BLaER1 (cell line): ENCODE results near the gene ATP23.

Experiments used
- H3K27ac ChIP-seq: shearing (Covaris generic); formaldehyde crosslinking; 2 replicates; pipeline ENCODE4 v1.8.1; 2022
- H3K27me3 ChIP-seq: shearing (Covaris generic); formaldehyde crosslinking; 2 replicates; pipeline ENCODE4 v1.8.1; 2022
- H3K36me3 ChIP-seq: shearing (Covaris generic); formaldehyde crosslinking; 2 replicates; pipeline ENCODE4 v1.8.1; 2022
- H3K4me1 ChIP-seq: shearing (Covaris generic); formaldehyde crosslinking; 2 replicates; pipeline ENCODE4 v1.8.1; 2022
- H3K4me2 ChIP-seq: shearing (Covaris generic); formaldehyde crosslinking; 2 replicates; pipeline ENCODE4 v1.8.1; 2022
- H3K4me3 ChIP-seq: shearing (Covaris generic); formaldehyde crosslinking; 2 replicates; pipeline ENCODE4 v1.8.1; 2022
- H3K9ac ChIP-seq: shearing (Covaris generic); formaldehyde crosslinking; 2 replicates; pipeline ENCODE4 v1.8.1; 2022
- H3K9me3 ChIP-seq: shearing (Covaris generic); formaldehyde crosslinking; 2 replicates; pipeline ENCODE4 v1.8.1; 2022
- H4K20me1 ChIP-seq: shearing (Covaris generic); formaldehyde crosslinking; 2 replicates; pipeline ENCODE4 v1.8.1; 2022
- Cebpa-rat ChIP-seq: shearing (Covaris generic); IDR thresholded peaks from 2 replicates; pipeline ENCODE4 v1.8.1; 2022

Gene ATP23

GRCh38 chr12:57936513-57936883 lies 4.9 kb upstream of the ATP23 start:
- Histone ChIP-seq H3K4me1 (peaks cover 32% of the 10 kb centered on the region), H3K9ac (peak overlapping the region; percentile 78; the same call in 1 of the 2 replicates), H3K4me3 (peak overlapping the region; percentile 68), H3K4me2 (peak overlapping the region; percentile 80), H4K20me1 (no peaks in the 10 kb centered on the region), H3K27ac (peak overlapping the region; percentile 89), H3K27me3 (no peaks in the 10 kb centered on the region), H3K9me3 (no peaks in the 10 kb centered on the region), H3K36me3 (peaks cover 7% of the 10 kb centered on the region)
- no peak for TF ChIP-seq Cebpa-rat

- Histone ChIP-seq H3K4me1 (peaks cover 44% of the 10 kb centered on the region), H3K36me3 (no peaks in the 10 kb centered on the region), H3K4me2 (no peak overlapping the region), H3K27me3 (no peaks in the 10 kb centered on the region), H3K9me3 (no peaks in the 10 kb centered on the region), H3K4me3 (no peak overlapping the region), H3K27ac (no peak overlapping the region), H3K9ac (no peak overlapping the region), H4K20me1 (no peaks in the 10 kb centered on the region)
- TF ChIP-seq Cebpa-rat, result no peak
Measured at GRCh38 chr12:57939291-57939690, 2.1 kb upstream of the ATP23 start.

GRCh38 chr12:57940052-57940914 lies 1.1 kb upstream of the ATP23 start:
- H3K36me3 ChIP-seq, result peaks cover 2% of the 10 kb centered on the region; the same call in 1 of the 2 replicates
- TF ChIP-seq Cebpa-rat, result no peak
- no peaks in the 10 kb centered on the region for H3K9me3 ChIP-seq
- H4K20me1 ChIP-seq, result no peaks in the 10 kb centered on the region
- peak overlapping the region; percentile 75 for H3K4me3 ChIP-seq
- H3K4me2 ChIP-seq, result peak overlapping the region; percentile 79
- peak overlapping the region; percentile 76 for H3K27ac ChIP-seq
- peaks cover 40% of the 10 kb centered on the region for H3K4me1 ChIP-seq
- peak overlapping the region; percentile 72 for H3K9ac ChIP-seq
- H3K27me3 ChIP-seq, result no peaks in the 10 kb centered on the region

- H3K9ac ChIP-seq, result peak overlapping the region; percentile 72
- H3K36me3 ChIP-seq, result peaks cover 4% of the 10 kb centered on the region; the same call in 1 of the 2 replicates
- H3K27me3 ChIP-seq, result no peaks in the 10 kb centered on the region
- H3K4me1 ChIP-seq, result peaks cover 40% of the 10 kb centered on the region
- H4K20me1 ChIP-seq, result no peaks in the 10 kb centered on the region
- no peak for TF ChIP-seq Cebpa-rat
- no peaks in the 10 kb centered on the region for H3K9me3 ChIP-seq
- H3K4me3 ChIP-seq, result peak overlapping the region; percentile 75
- peak overlapping the region; percentile 79 for H3K4me2 ChIP-seq
- H3K27ac ChIP-seq, result peak overlapping the region; percentile 76
Measured at GRCh38 chr12:57940915-57941164, 527 bp upstream of the ATP23 start.

- H3K4me2 ChIP-seq, result peak overlapping the region; percentile 88
Measured at GRCh38 chr12:57943438-57944080, 2.2 kb downstream of the ATP23 start.

GRCh38 chr12:57944313-57945023 lies 3.1 kb downstream of the ATP23 start:
- Histone ChIP-seq H3K27me3 (no peaks in the 10 kb centered on the region), H3K9me3 (no peaks in the 10 kb centered on the region), H4K20me1 (no peaks in the 10 kb centered on the region), H3K27ac (no peak overlapping the region), H3K36me3 (peaks cover 33% of the 10 kb centered on the region), H3K4me2 (no peak overlapping the region), H3K4me1 (peaks cover 33% of the 10 kb centered on the region), H3K9ac (no peak overlapping the region), H3K4me3 (no peak overlapping the region)
- TF ChIP-seq Cebpa-rat, result no peak

More at GRCh38 chr12:57943438-57944080, 2.2 kb downstream of the ATP23 start:
- Histone ChIP-seq H3K27ac (no peak overlapping the region), H3K27me3 (no peaks in the 10 kb centered on the region), H3K36me3 (peaks cover 24% of the 10 kb centered on the region), H3K4me1 (peaks cover 33% of the 10 kb centered on the region), H3K9ac (no peak overlapping the region), H4K20me1 (no peaks in the 10 kb centered on the region), H3K4me3 (no peak overlapping the region), H3K9me3 (no peaks in the 10 kb centered on the region)
- TF ChIP-seq Cebpa-rat, result no peak

GRCh38 chr12:57952766-57953165 lies 11.4 kb downstream of the ATP23 start:
- no peak overlapping the region for H3K9ac ChIP-seq
- H3K4me1 ChIP-seq, result no peaks in the 10 kb centered on the region
- H3K4me2 ChIP-seq, result no peak overlapping the region
- H3K4me3 ChIP-seq, result no peak overlapping the region
- no peaks in the 10 kb centered on the region for H4K20me1 ChIP-seq
- H3K27ac ChIP-seq, result no peak overlapping the region
- no peak for TF ChIP-seq Cebpa-rat
- no peaks in the 10 kb centered on the region for H3K27me3 ChIP-seq
- peaks cover 7% of the 10 kb centered on the region for H3K9me3 ChIP-seq
- peaks cover 90% of the 10 kb centered on the region for H3K36me3 ChIP-seq

GRCh38 chr12:57954768-57955167 lies 13.4 kb downstream of the ATP23 start:
- Histone ChIP-seq H3K27me3 (no peaks in the 10 kb centered on the region), H3K27ac (no peak overlapping the region), H3K36me3 (peaks cover 80% of the 10 kb centered on the region), H4K20me1 (no peaks in the 10 kb centered on the region), H3K4me3 (no peak overlapping the region), H3K9ac (no peak overlapping the region), H3K9me3 (peaks cover 22% of the 10 kb centered on the region), H3K4me2 (no peak overlapping the region), H3K4me1 (no peaks in the 10 kb centered on the region)
- TF ChIP-seq Cebpa-rat, result no peak

- Histone ChIP-seq H3K27ac (no peak overlapping the region), H3K27me3 (no peaks in the 10 kb centered on the region), H3K36me3 (peaks cover 53% of the 10 kb centered on the region), H3K4me1 (no peaks in the 10 kb centered on the region), H3K9ac (no peak overlapping the region), H3K9me3 (peaks cover 40% of the 10 kb centered on the region), H4K20me1 (no peaks in the 10 kb centered on the region), H3K4me2 (no peak overlapping the region), H3K4me3 (no peak overlapping the region)
- no peak for TF ChIP-seq Cebpa-rat
Measured at GRCh38 chr12:57958061-57958657, 16.8 kb downstream of the ATP23 start.
